DOHH2 (cell line): ENCODE results near the gene ARL6.

Source experiments
- CTCF ChIP-seq: fragments of 200-600 bp; sonication (generic); IDR thresholded peaks from one replicate; pipeline ENCODE4 v1.5.1; 2014; ENCODE audit warnings: antibody characterized with exemption, mild to moderate bottlenecking, low read depth, low read length; ENCODE audit not compliant: poor library complexity, severe bottlenecking
- EZH2phosphoT487 ChIP-seq: fragments of 200-600 bp; sonication (generic); IDR thresholded peaks from 2 replicates; pipeline ENCODE4 v1.6.1; 2017; ENCODE audit warnings: borderline replicate concordance, mild to moderate bottlenecking, antibody characterized with exemption, low read length, moderate library complexity, mixed read lengths

- TF ChIP-seq CTCF (no peak), EZH2phosphoT487 (no peak)
Observed at GRCh38 chr3:97764407-97765238, at the start of gene ARL6.
